Activated CD8-positive, alpha-beta T cell treated with anti-CD3 and anti-CD28 coated beads for 36 hours (primary cell): ENCODE data around the gene EPB41L2. TPM values are rescaled to one million over a fixed set of nuclear protein-coding genes. Genes with fewer than 3 reads are reported as not detected.

ENCODE experiments used
- ATAC-seq: fragments of 200-7000 bp; cut with Tn5 transposase; one replicate; pipeline ENCODE4 v1.10.0; 2021; ENCODE audit warnings: mild to moderate bottlenecking, moderate library complexity
- CTCF ChIA-PET: fragments of 350-600 bp; sonication (Branson Sonifier 250); formaldehyde crosslinking; loops from one replicate; lab custom pipeline; 2021; ENCODE audit warnings: antibody characterized with exemption; lab: Charles Lee
- POLR2A ChIA-PET: fragments of 350-600 bp; sonication (Branson Sonifier 250); formaldehyde crosslinking; loops from one replicate; lab custom pipeline; 2021; ENCODE audit warnings: antibody characterized with exemption; lab: Charles Lee
- DNase-seq: peaks from one replicate; pipeline ENCODE4 v3.0.0-alpha.2; 2020
- H3K27ac Mint-ChIP-seq: one replicate; pipeline ENCODE4 v1.8.0; 2021; ENCODE audit warnings: mild to moderate bottlenecking, mixed read lengths
- H3K27me3 Mint-ChIP-seq: one replicate; pipeline ENCODE4 v1.8.0; 2021; ENCODE audit warnings: mixed read lengths
- H3K36me3 Mint-ChIP-seq: one replicate; pipeline ENCODE4 v1.8.0; 2021; ENCODE audit warnings: low read depth, mixed read lengths
- H3K4me1 Mint-ChIP-seq: one replicate; pipeline ENCODE4 v1.8.0; 2021; ENCODE audit warnings: low read depth, mixed read lengths
- H3K4me3 Mint-ChIP-seq: one replicate; pipeline ENCODE4 v1.8.0; 2021; ENCODE audit warnings: mild to moderate bottlenecking, moderate library complexity, mixed read lengths
- H3K9me3 Mint-ChIP-seq: one replicate; pipeline ENCODE4 v1.8.0; 2021; ENCODE audit warnings: mixed read lengths
- CTCF ChIP-seq: fragments of 200-600 bp; IDR thresholded peaks from one replicate; pipeline ENCODE4 v1.8.0; 2022; ENCODE audit warnings: antibody characterized with exemption, mild to moderate bottlenecking
- intact Hi-C: fragments of 100-400 bp; cut with micrococcal nuclease; formaldehyde crosslinking; loops from one replicate; pipeline ENCODE4 v1.10.0; 2022
- total RNA-seq, 2 experiments: library from RNA; stranded (reverse); gene quantifications; one replicate each; pipeline ENCODE4 v1.2.3, GENCODE V29; 2021

The EPB41L2 gene
- total RNA-seq, 2 experiments from 2014 or later = 30.6 to 33.3 TPM

- no peaks in the 10 kb centered on the region for H3K4me1 Mint-ChIP-seq
- intact Hi-C loops = no loop called here
- H3K4me3 Mint-ChIP-seq = no peak overlapping the region
- H3K27ac Mint-ChIP-seq = no peak overlapping the region
- POLR2A ChIA-PET = no interaction called here
- H3K9me3 Mint-ChIP-seq = no peaks in the 10 kb centered on the region
- no peak for DNase-seq
- TF ChIP-seq CTCF = no peak
- ATAC-seq = no peak
- H3K36me3 Mint-ChIP-seq = no peaks in the 10 kb centered on the region
- CTCF ChIA-PET = no interaction called here
- no peaks in the 10 kb centered on the region for H3K27me3 Mint-ChIP-seq
These were observed 231.4 kb downstream of the EPB41L2 start for GRCh38 chr6:130831607-130832006.

- intact Hi-C loops = no loop called here
- POLR2A ChIA-PET = no interaction called here
- no peaks in the 10 kb centered on the region for H3K9me3 Mint-ChIP-seq
- TF ChIP-seq CTCF = no peak
- no peaks in the 10 kb centered on the region for H3K27me3 Mint-ChIP-seq
- DNase-seq (no peak), ATAC-seq (no peak)
- CTCF ChIA-PET = no interaction called here
- H3K27ac Mint-ChIP-seq = no peak overlapping the region
- H3K4me1 Mint-ChIP-seq = peaks cover 2% of the 10 kb centered on the region
- no peak overlapping the region for H3K4me3 Mint-ChIP-seq
- no peaks in the 10 kb centered on the region for H3K36me3 Mint-ChIP-seq
These were observed 233.6 kb downstream of the EPB41L2 start for GRCh38 chr6:130829333-130829910.

GRCh38 chr6:130827247-130828149, 235.5 kb downstream of the EPB41L2 start, which contains the start of gene SMLR1:
SMLR1 (plus strand) TSS chr6:130827406; CDS start chr6:130827414, 8 bp downstream.
- CTCF ChIA-PET = no interaction called here

GRCh38 chr6:130826442-130827246, 236.4 kb downstream of the EPB41L2 start:
- intact Hi-C loops = no loop called here
- H3K4me3 Mint-ChIP-seq = no peak overlapping the region
- H3K9me3 Mint-ChIP-seq = no peaks in the 10 kb centered on the region
- ATAC-seq (no peak), DNase-seq (no peak)
- H3K36me3 Mint-ChIP-seq = no peaks in the 10 kb centered on the region
- ChIA-PET POLR2A (no interaction called here), CTCF (no interaction called here)
- H3K27me3 Mint-ChIP-seq = no peaks in the 10 kb centered on the region
- TF ChIP-seq CTCF = no peak
- no peak overlapping the region for H3K27ac Mint-ChIP-seq
- H3K4me1 Mint-ChIP-seq = peaks cover 2% of the 10 kb centered on the region

More at GRCh38 chr6:130827247-130828149, 235.5 kb downstream of the EPB41L2 start, which contains the start of gene SMLR1:
- Mint-ChIP-seq H3K36me3 (no peaks in the 10 kb centered on the region), H3K27me3 (no peaks in the 10 kb centered on the region), H3K4me3 (no peak within 1 kb of the TSS), H3K27ac (no peak within 1 kb of the TSS), H3K4me1 (peaks cover 2% of the 10 kb centered on the region), H3K9me3 (no peaks in the 10 kb centered on the region)
- DNase-seq (no peak), ATAC-seq (no peak)
- no peak for TF ChIP-seq CTCF
- intact Hi-C loops = no loop called here
- POLR2A ChIA-PET = no interaction called here
